K562 (cell line): Measurements from ENCODE around the gene POLR1B. TPM values are rescaled to one million over a fixed set of nuclear protein-coding genes. Genes with fewer than 3 reads are reported as not detected.

Source experiments
- ATAC-seq: fragments of 200-7000 bp; cut with Tn5 transposase; 3 replicates; pipeline ENCODE4 v1.9.1; 2020; ENCODE audit warnings: moderate library complexity
- BruUV-seq: library from RNA; stranded (reverse); fragments of 400-500 nt; replicated peaks from 2 replicates; lab custom pipeline; 2021; lab: Mats Ljungman, UMichigan
- CTCF ChIA-PET: fragments of 300-600 bp; formaldehyde crosslinking; extraction: SDS; loops from one replicate; lab custom pipeline; 2021; ENCODE audit warnings: low intra/inter-chr PET ratio; lab: Yijun Ruan, JAX
- POLR2A ChIA-PET: fragments of 300-600, 350-650 bp; sonication (Branson Sonifier 250); formaldehyde crosslinking; extraction: SDS; loops from one replicate; lab custom pipeline; 2021; ENCODE audit warnings: antibody characterized with exemption, inconsistent platforms; lab: Yijun Ruan, JAX
- DNase-seq, 4 experiments: peaks; one replicate each; pipeline versions ENCODE4 v3.0.0 to v3.0.0-alpha.2; 2011 to 2018; ENCODE audit warnings: low spot score in 3 of 4, mixed read lengths in 3 of 4; ENCODE audit errors: extremely low read depth in 1 of 4
- FAIRE-seq: peaks from 2 replicates; lab custom pipeline; 2011; peaks lifted over from hg19 to GRCh38; lab: Jason Lieb, UNC
- H2AFZ ChIP-seq: 2 replicates; pipeline ENCODE4 v1.6.0; 2011; ENCODE audit warnings: low read depth, low read length, control low read depth, inconsistent platforms
- H3K27ac ChIP-seq: fragments of 200-600 bp; 3 replicates; pipeline ENCODE4 v1.8.0; 2011; ENCODE audit warnings: low read depth, mild to moderate bottlenecking, control low read depth, inconsistent platforms, low read length, moderate library complexity, mixed read lengths; ENCODE audit errors: extremely low read depth
- H3K27me3 ChIP-seq, 2 experiments: fragments of 300-600 bp in 1 of 2; 2 replicates in 1 of 2; 3 replicates in 1 of 2; pipeline versions ENCODE4 v1.6.0 to v1.8.0; 2011; ENCODE audit warnings: inconsistent platforms in 2 of 2, low read length in 2 of 2, mild to moderate bottlenecking in 1 of 2, mixed read lengths in 1 of 2, moderate library complexity in 1 of 2; ENCODE audit not compliant: control insufficient read depth in 2 of 2, insufficient read depth in 2 of 2
- H3K36me3 ChIP-seq: fragments of 300-600 bp; 3 replicates; pipeline ENCODE4 v1.8.0; 2011; ENCODE audit warnings: mild to moderate bottlenecking, low read length, inconsistent platforms; ENCODE audit not compliant: control insufficient read depth, insufficient read depth
- H3K4me1 ChIP-seq, 2 experiments: fragments of 200-600 bp in 1 of 2; replicated peaks in 1 of 2; 2 replicates in 1 of 2; 3 replicates in 1 of 2; pipeline versions ENCODE4 v1.5.1 to v1.8.0; 2011; ENCODE audit warnings: inconsistent platforms in 2 of 2, low read length in 2 of 2, mild to moderate bottlenecking in 1 of 2, mixed read lengths in 1 of 2, moderate library complexity in 1 of 2; ENCODE audit not compliant: control insufficient read depth in 2 of 2, insufficient read depth in 2 of 2
- H3K4me2 ChIP-seq: 2 replicates; pipeline ENCODE4 v1.6.1; 2011; ENCODE audit warnings: low read length, control low read depth, inconsistent platforms, mixed read lengths; ENCODE audit not compliant: insufficient read depth
- H3K4me3 ChIP-seq: fragments of 200-600 bp; sonication (generic), shearing (Covaris generic); 2 replicates; pipeline ENCODE4 v1.5.1; 2016; ENCODE audit warnings: control low read depth, inconsistent platforms
- H3K79me2 ChIP-seq: fragments of 200-600 bp; 3 replicates; pipeline ENCODE4 v1.8.0; 2011; ENCODE audit warnings: low read length, inconsistent platforms; ENCODE audit not compliant: control insufficient read depth, insufficient read depth
- H3K9ac ChIP-seq, 2 experiments: 2 replicates each; pipeline versions ENCODE4 v1.6.0 to v1.6.1; 2011; ENCODE audit warnings: low read depth in 2 of 2, low read length in 2 of 2, control low read depth in 1 of 2, inconsistent platforms in 1 of 2, mild to moderate bottlenecking in 1 of 2, mixed read lengths in 1 of 2; ENCODE audit not compliant: insufficient read depth in 1 of 2
- H3K9me1 ChIP-seq: one replicate; pipeline ENCODE4 v1.6.0; 2011; ENCODE audit warnings: inconsistent platforms, mild to moderate bottlenecking, low read length, moderate library complexity; ENCODE audit not compliant: control insufficient read depth, insufficient read depth
- H3K9me3 ChIP-seq: replicated peaks from 2 replicates; pipeline ENCODE4 v1.5.1; 2011; ENCODE audit warnings: low read depth, low read length, inconsistent platforms; ENCODE audit not compliant: control insufficient read depth, insufficient read depth
- H4K20me1 ChIP-seq: replicated peaks from 2 replicates; pipeline ENCODE4 v1.6.1; 2011; ENCODE audit warnings: low read length, inconsistent platforms, mixed read lengths; ENCODE audit not compliant: control insufficient read depth, insufficient read depth
- NCOA2 ChIP-seq, 2 experiments: fragments of 450-650 bp; IDR thresholded peaks; 2 replicates each; pipeline ENCODE4 v1.6.1; 2018; ENCODE audit warnings: mild to moderate bottlenecking in 2 of 2, moderate library complexity in 1 of 2; ENCODE audit not compliant: partially characterized antibody in 2 of 2
- WGBS: fragments of 100-300 bp; shearing (Covaris generic); methylation state at CpG from one replicate; pipeline ENCODE4 v1.1.6; 2016; ENCODE audit warnings: low coverage, mixed read lengths; ENCODE audit not compliant: insufficient coverage; ENCODE audit errors: missing lambda C conversion rate; 5-methylcytosine and 5-hydroxymethylcytosine counted together
- in situ Hi-C: fragments of 300-500 bp; cut with MboI; formaldehyde crosslinking; loops from 4 replicates; pipeline ENCODE4 v1.15.0; 2018; ENCODE audit warnings: inconsistent platforms, mixed read lengths
- intact Hi-C: fragments of 100-400 bp; cut with micrococcal nuclease; formaldehyde crosslinking; loops from 2 replicates; pipeline ENCODE4 v1.14.2; 2022
- polyA plus RNA-seq, 8 experiments: library from polyadenylated mRNA; depleted of rRNA in 4 of 8; stranded (reverse) in 5 of 8; unstranded in 3 of 8; fragments of >200 nt; fragmentation: Nextera tagmentation in 2 of 8; fragmentation: Illumina TruSeq in 1 of 8; extraction: Ambion mirVana in 2 of 8; extraction: Trizol in 1 of 8; gene quantifications; 2 replicates each; pipeline versions ENCODE4 v1.2.1 to v1.2.3, GENCODE V29; 2011 to 2014; ENCODE audit warnings: inconsistent platforms in 1 of 8, missing spikeins in 1 of 8
- total RNA-seq, 7 experiments: library from RNA; depleted of rRNA in 6 of 7; stranded (reverse); fragments of >200 nt in 6 of 7; fragmentation: Illumina TruSeq in 2 of 7; extraction: Trizol in 2 of 7; gene quantifications; 2 replicates each; pipeline versions ENCODE4 v1.2.1 to v1.2.3, GENCODE V29; 2011 to 2021; ENCODE audit warnings: low replicate concordance in 1 of 7
- TF ChIP-seq, protein P1 (sequence below), 3 experiments: IDR thresholded peaks in 2 of 3; conservative IDR thresholded peaks in 1 of 3; 2 replicates each; pipeline ENCODE4 v1.5.1; 2011 to 2012; ENCODE audit warnings: low read length in 3 of 3, mild to moderate bottlenecking in 3 of 3, control low read depth in 2 of 3, improper control_type of control experiment in 1 of 3, inconsistent platforms in 1 of 3, low read depth in 1 of 3, mixed read lengths in 1 of 3, moderate library complexity in 1 of 3; ENCODE audit not compliant: insufficient read depth in 2 of 3

The POLR1B gene
- total and polyA plus RNA-seq, 9 of the 15 experiments (the other 6 are each of a cell fraction or from before 2014, with no cell fraction given): 19.8 to 55.1 (median 40.2) TPM

DNA sequence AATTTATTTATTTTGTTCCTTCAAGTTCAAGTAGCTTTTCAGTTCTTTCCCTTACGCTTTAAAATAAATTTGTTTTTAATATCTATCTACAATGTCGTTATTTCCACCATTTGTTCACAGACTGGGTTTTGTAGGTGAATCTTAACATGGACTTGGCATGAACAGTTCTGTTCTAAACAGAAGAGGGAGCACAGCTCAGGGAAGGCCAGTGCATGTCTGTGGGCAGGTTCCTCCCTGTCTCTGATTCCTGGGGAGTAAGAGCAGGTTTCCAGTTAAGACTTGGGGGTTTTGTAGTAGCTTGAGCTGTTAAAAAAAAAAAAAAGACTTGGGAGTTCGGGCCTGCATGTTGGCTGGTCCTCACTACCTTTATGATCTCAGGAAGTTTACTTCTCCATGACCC lies 49.2 kb upstream of the POLR1B start:
- no peaks in the 10 kb centered on the region for H4K20me1 ChIP-seq
- WGBS: 52% methylated on average over 3 of the region's 3 CpGs
- no peak overlapping the region for H2AFZ ChIP-seq
- no peak for FAIRE-seq
- intact Hi-C loops: no loop called here
- TF ChIP-seq NCOA2 (IDR thresholded peaks at IDR 0.05; ENCODE audit: partially characterized antibody in 2 of 2): no peak
- TF ChIP-seq, protein P1, sequence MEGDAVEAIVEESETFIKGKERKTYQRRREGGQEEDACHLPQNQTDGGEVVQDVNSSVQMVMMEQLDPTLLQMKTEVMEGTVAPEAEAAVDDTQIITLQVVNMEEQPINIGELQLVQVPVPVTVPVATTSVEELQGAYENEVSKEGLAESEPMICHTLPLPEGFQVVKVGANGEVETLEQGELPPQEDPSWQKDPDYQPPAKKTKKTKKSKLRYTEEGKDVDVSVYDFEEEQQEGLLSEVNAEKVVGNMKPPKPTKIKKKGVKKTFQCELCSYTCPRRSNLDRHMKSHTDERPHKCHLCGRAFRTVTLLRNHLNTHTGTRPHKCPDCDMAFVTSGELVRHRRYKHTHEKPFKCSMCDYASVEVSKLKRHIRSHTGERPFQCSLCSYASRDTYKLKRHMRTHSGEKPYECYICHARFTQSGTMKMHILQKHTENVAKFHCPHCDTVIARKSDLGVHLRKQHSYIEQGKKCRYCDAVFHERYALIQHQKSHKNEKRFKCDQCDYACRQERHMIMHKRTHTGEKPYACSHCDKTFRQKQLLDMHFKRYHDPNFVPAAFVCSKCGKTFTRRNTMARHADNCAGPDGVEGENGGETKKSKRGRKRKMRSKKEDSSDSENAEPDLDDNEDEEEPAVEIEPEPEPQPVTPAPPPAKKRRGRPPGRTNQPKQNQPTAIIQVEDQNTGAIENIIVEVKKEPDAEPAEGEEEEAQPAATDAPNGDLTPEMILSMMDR (IDR thresholded peaks at IDR 0.05 in 2 of 3, conservative IDR thresholded peaks at IDR 0.05 in 1 of 3; ENCODE audit: insufficient read depth in 2 of 3, low read depth in 1 of 3, low read length in 3 of 3): peak in 2 of 3 experiments; percentile 7 to 30; a peak in 1 of 6 replicates
- TF ChIP-seq, all 486 proteins: peak for 1
- H3K4me3 ChIP-seq: no peak overlapping the region
- H3K9ac ChIP-seq: no peak overlapping the region
- H3K27me3 ChIP-seq: no peaks in the 10 kb centered on the region
- peaks cover 44% of the 10 kb centered on the region for H3K36me3 ChIP-seq
- CTCF ChIA-PET: no interaction called here
- H3K9me3 ChIP-seq: no peaks in the 10 kb centered on the region
- H3K79me2 ChIP-seq: peaks cover 16% of the 10 kb centered on the region
- no peak overlapping the region for H3K4me2 ChIP-seq
- DNase-seq (peak in 1 of 4 experiments; percentile 13), ATAC-seq (peak; percentile 86)
- H3K9me1 ChIP-seq: no peaks in the 10 kb centered on the region
- peaks cover 6 to 16% of the 10 kb centered on the region in 2 experiments; a peak in 4 of 5 replicates for H3K4me1 ChIP-seq
- peak overlapping the region; percentile 64; the same call in 2 of the 3 replicates for H3K27ac ChIP-seq
- no TSS peak for BruUV-seq
- POLR2A ChIA-PET: interaction anchor here (1.7 kb wide), 1 partner anchor 17 kb away, joined by 6 read pairs; no protein-coding TSS in a partner anchor
- in situ Hi-C loops: loop anchor here (25.0 kb wide), 1 partner anchor 231 kb away; the partner anchor contains the start of gene ZC3H8
